HUES48 (cell line): ENCODE measurements around the gene FCRL1.

Experiments used
- H3K27ac ChIP-seq: one replicate; pipeline ENCODE4 v1.7.0; 2013; ENCODE audit warnings: low read depth, low read length, inconsistent platforms
- H3K27me3 ChIP-seq: 2 replicates; pipeline ENCODE4 v1.6.1; 2013; ENCODE audit warnings: mild to moderate bottlenecking, low read length; ENCODE audit not compliant: control insufficient read depth, insufficient read depth
- H3K36me3 ChIP-seq: 2 replicates; pipeline ENCODE4 v1.6.1; 2013; ENCODE audit warnings: low read length; ENCODE audit not compliant: control insufficient read depth, insufficient read depth
- H3K4me1 ChIP-seq: 2 replicates; pipeline ENCODE4 v1.6.1; 2013; ENCODE audit warnings: mild to moderate bottlenecking, low read length; ENCODE audit not compliant: control insufficient read depth, insufficient read depth
- H3K4me3 ChIP-seq: 2 replicates; pipeline ENCODE4 v1.5.1; 2013; ENCODE audit warnings: mild to moderate bottlenecking, low read depth, low read length
- H3K9ac ChIP-seq: 2 replicates; pipeline ENCODE4 v1.6.1; 2013; ENCODE audit warnings: mild to moderate bottlenecking, low read depth, low read length, moderate library complexity
- H3K9me3 ChIP-seq: 2 replicates; pipeline ENCODE4 v1.6.1; 2013; ENCODE audit warnings: low read length; ENCODE audit not compliant: control insufficient read depth, insufficient read depth

FCRL1 gene

GRCh38 chr1:157799996-157800395 is 19.9 kb downstream of the FCRL1 start:
- Histone ChIP-seq H3K36me3 (no peaks in the 10 kb centered on the region), H3K4me1 (no peaks in the 10 kb centered on the region)

GRCh38 chr1:157798211-157798610 is 21.7 kb downstream of the FCRL1 start:
- H3K4me3 ChIP-seq = no peak overlapping the region

More at GRCh38 chr1:157799996-157800395, 19.9 kb downstream of the FCRL1 start:
- H3K4me3 ChIP-seq = no peak overlapping the region
- no peak overlapping the region for H3K9ac ChIP-seq
- H3K27me3 ChIP-seq = no peaks in the 10 kb centered on the region
- no peak overlapping the region for H3K27ac ChIP-seq
- H3K9me3 ChIP-seq = no peaks in the 10 kb centered on the region

GRCh38 chr1:157785248-157785647 is 34.7 kb downstream of the FCRL1 start:
- H3K4me1 ChIP-seq = no peaks in the 10 kb centered on the region
- H3K9me3 ChIP-seq = no peaks in the 10 kb centered on the region
- no peaks in the 10 kb centered on the region for H3K27me3 ChIP-seq
- H3K27ac ChIP-seq = no peak overlapping the region
- H3K36me3 ChIP-seq = no peaks in the 10 kb centered on the region
- no peak overlapping the region for H3K4me3 ChIP-seq
- no peak overlapping the region for H3K9ac ChIP-seq

More at GRCh38 chr1:157798211-157798610, 21.7 kb downstream of the FCRL1 start:
- Histone ChIP-seq H3K9ac (no peak overlapping the region), H3K27ac (no peak overlapping the region), H3K36me3 (no peaks in the 10 kb centered on the region), H3K27me3 (no peaks in the 10 kb centered on the region), H3K4me1 (no peaks in the 10 kb centered on the region), H3K9me3 (peaks cover 4% of the 10 kb centered on the region; the same call in 1 of the 2 replicates)

GRCh38 chr1:157784801-157785200 is 35.1 kb downstream of the FCRL1 start:
- Histone ChIP-seq H3K4me1 (no peaks in the 10 kb centered on the region), H3K9me3 (no peaks in the 10 kb centered on the region), H3K27ac (no peak overlapping the region), H3K27me3 (no peaks in the 10 kb centered on the region), H3K4me3 (no peak overlapping the region), H3K36me3 (no peaks in the 10 kb centered on the region), H3K9ac (no peak overlapping the region)

GRCh38 chr1:157782931-157783330 is 37.0 kb downstream of the FCRL1 start:
- no peaks in the 10 kb centered on the region for H3K4me1 ChIP-seq
- H3K36me3 ChIP-seq = no peaks in the 10 kb centered on the region
- H3K27me3 ChIP-seq = no peaks in the 10 kb centered on the region
- H3K27ac ChIP-seq = no peak overlapping the region
- no peak overlapping the region for H3K4me3 ChIP-seq
- H3K9ac ChIP-seq = no peak overlapping the region
- H3K9me3 ChIP-seq = no peaks in the 10 kb centered on the region

- H3K9ac ChIP-seq = no peak overlapping the region
- H3K4me1 ChIP-seq = no peaks in the 10 kb centered on the region
- no peaks in the 10 kb centered on the region for H3K36me3 ChIP-seq
- H3K9me3 ChIP-seq = no peaks in the 10 kb centered on the region
- H3K4me3 ChIP-seq = no peak overlapping the region
- H3K27ac ChIP-seq = no peak overlapping the region
- no peaks in the 10 kb centered on the region for H3K27me3 ChIP-seq
These were observed 38.9 kb downstream of the FCRL1 start for GRCh38 chr1:157781048-157781447.

GRCh38 chr1:157776971-157777391 is 42.9 kb downstream of the FCRL1 start, which contains the start of gene FCRL2:
FCRL2 (minus strand) TSS chr1:157777132; CDS start chr1:157777073, 59 bp downstream.
- no peak within 1 kb of the TSS for H3K27ac ChIP-seq
- H3K36me3 ChIP-seq = no peaks in the 10 kb centered on the region
- no peak within 1 kb of the TSS for H3K9ac ChIP-seq
- no peaks in the 10 kb centered on the region for H3K27me3 ChIP-seq
- H3K4me3 ChIP-seq = no peak within 1 kb of the TSS
- no peaks in the 10 kb centered on the region for H3K4me1 ChIP-seq
- H3K9me3 ChIP-seq = no peaks in the 10 kb centered on the region

GRCh38 chr1:157775101-157775870 is 44.6 kb downstream of the FCRL1 start:
- no peaks in the 10 kb centered on the region for H3K27me3 ChIP-seq
- H3K4me1 ChIP-seq = no peaks in the 10 kb centered on the region
- H3K27ac ChIP-seq = no peak overlapping the region
- no peak overlapping the region for H3K4me3 ChIP-seq
- no peaks in the 10 kb centered on the region for H3K9me3 ChIP-seq
- H3K9ac ChIP-seq = no peak overlapping the region
- H3K36me3 ChIP-seq = no peaks in the 10 kb centered on the region

GRCh38 chr1:157774412-157774811 is 45.5 kb downstream of the FCRL1 start:
- H3K9ac ChIP-seq = no peak overlapping the region
- H3K36me3 ChIP-seq = no peaks in the 10 kb centered on the region
- H3K27ac ChIP-seq = no peak overlapping the region
- H3K4me3 ChIP-seq = no peak overlapping the region
- H3K27me3 ChIP-seq = no peaks in the 10 kb centered on the region
- H3K9me3 ChIP-seq = no peaks in the 10 kb centered on the region
- H3K4me1 ChIP-seq = no peaks in the 10 kb centered on the region

GRCh38 chr1:157773493-157774350 is 46.2 kb downstream of the FCRL1 start:
- Histone ChIP-seq H3K4me3 (no peak overlapping the region), H3K36me3 (no peaks in the 10 kb centered on the region), H3K27me3 (no peaks in the 10 kb centered on the region), H3K9ac (no peak overlapping the region), H3K4me1 (no peaks in the 10 kb centered on the region), H3K27ac (no peak overlapping the region), H3K9me3 (no peaks in the 10 kb centered on the region)
